ENCODE data around the gene IVD.

The IVD gene

DNA sequence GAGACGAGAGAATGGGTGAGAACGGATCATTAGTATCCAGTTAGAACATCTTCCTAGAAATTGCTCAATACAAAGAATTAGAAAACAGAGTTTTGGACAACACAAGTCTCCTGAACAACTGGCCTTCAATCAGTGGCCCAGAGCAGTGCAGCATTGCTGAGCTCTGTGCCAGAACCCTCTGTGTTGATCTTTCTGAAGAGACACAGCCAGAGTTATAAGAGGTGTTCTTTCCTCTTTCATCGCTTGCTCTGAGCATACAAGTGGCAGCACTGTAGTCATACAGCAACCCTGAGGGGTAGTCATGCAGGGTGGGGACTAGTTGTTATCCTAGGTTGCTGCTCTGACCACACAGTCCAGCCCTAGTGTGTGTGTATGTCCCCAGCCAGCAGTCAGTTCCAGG lies 19.1 kb upstream of the IVD start:
- H3K4me3 ChIP-seq (replicated peaks; ENCODE audit: low read depth, low read length) = no peak overlapping the region
- TF ChIP-seq, protein P1, sequence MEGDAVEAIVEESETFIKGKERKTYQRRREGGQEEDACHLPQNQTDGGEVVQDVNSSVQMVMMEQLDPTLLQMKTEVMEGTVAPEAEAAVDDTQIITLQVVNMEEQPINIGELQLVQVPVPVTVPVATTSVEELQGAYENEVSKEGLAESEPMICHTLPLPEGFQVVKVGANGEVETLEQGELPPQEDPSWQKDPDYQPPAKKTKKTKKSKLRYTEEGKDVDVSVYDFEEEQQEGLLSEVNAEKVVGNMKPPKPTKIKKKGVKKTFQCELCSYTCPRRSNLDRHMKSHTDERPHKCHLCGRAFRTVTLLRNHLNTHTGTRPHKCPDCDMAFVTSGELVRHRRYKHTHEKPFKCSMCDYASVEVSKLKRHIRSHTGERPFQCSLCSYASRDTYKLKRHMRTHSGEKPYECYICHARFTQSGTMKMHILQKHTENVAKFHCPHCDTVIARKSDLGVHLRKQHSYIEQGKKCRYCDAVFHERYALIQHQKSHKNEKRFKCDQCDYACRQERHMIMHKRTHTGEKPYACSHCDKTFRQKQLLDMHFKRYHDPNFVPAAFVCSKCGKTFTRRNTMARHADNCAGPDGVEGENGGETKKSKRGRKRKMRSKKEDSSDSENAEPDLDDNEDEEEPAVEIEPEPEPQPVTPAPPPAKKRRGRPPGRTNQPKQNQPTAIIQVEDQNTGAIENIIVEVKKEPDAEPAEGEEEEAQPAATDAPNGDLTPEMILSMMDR (IDR thresholded peaks at IDR 0.05; ENCODE audit: low read length, missing control alignments) = no peak
- no peak for DNase-seq (ENCODE audit: low read depth)

DNA sequence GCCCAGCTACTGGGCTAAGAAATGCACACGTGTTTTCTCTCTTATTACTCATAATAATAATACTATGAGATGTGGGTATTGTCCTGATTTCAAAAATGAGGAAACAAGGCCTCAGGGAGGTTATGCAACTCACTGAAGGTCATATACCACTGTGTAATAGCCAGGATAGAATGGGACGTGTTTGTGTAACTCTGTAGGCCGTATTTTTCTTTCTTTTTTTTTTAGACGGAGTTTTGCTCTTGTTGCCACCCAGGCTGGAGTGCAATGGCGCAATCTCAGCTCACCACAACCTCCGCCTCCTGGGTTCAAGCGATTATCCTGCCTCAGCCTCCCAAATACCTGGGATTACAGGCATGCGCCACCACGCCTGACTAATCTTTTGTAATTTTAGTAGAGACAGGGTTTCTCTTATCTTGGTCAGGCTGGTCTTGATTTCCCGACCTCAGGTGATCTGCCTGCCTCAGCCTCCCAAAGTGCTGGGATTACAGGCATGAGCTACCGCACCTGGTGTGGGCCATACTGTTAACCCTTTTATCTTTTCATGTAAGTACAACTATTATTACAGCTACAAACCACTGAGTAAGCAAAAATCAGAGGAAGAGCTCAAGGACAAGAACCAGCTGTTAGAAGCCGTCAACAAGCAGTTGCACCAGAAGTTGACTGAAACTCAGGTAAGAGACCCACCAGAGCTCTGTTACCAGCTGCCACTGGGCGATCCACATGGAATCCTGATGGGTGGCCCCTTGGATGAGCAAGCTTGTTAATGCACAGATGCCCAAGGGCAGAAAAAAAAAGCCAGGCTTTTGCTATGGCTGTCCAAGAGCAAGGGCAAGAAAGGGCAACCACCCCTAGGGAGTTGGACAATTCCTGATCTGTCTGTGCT lies 16.4 kb upstream of the IVD start:
- peak; percentile 72 for DNase-seq (ENCODE audit: low read depth)
- TF ChIP-seq, protein P1 (IDR thresholded peaks at IDR 0.05; ENCODE audit: low read length, missing control alignments) = no peak
- no peak overlapping the region for H3K4me3 ChIP-seq (replicated peaks; ENCODE audit: low read depth, low read length)

DNA sequence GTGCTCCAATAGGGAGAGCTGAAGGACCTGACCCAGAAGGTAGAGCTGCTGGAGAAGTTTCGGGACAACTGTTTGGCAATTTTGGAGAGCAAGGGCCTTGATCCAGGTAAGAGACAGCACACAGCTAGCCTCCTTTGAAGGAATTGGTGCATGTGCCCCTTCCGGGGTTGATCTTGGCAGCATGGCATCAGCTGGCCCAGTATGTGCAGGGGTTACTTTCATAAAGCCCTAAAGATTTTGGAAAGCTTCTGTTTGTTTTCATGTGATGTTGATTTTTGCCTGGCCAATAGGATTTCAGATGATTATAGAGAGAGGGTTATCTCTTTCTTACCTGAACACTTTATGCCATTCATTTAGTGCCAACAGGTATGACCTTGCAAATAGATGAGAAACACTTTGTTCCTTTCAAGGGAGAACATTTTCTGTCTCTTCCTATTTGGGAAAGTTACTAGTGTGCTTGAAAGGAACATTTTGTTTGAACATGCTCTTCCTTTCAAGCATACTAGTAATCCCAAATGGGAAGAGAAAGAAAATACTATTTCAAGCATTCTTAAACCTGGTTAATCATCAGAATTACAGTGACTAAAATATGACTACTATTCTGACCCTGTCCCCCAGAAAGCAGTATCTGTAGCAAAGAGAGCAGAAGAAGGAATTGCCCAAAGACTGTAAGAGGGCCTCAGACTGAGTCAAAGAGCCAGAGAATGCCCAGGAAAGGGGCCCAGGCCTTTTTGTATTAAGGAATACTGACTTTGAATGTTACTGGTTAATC lies 15.6 kb upstream of the IVD start:
- no peak overlapping the region for H3K4me3 ChIP-seq (replicated peaks; ENCODE audit: low read depth, low read length)
- no peak for DNase-seq (ENCODE audit: low read depth)
- TF ChIP-seq, protein P1 (IDR thresholded peaks at IDR 0.05; ENCODE audit: low read length, missing control alignments) = no peak

DNA sequence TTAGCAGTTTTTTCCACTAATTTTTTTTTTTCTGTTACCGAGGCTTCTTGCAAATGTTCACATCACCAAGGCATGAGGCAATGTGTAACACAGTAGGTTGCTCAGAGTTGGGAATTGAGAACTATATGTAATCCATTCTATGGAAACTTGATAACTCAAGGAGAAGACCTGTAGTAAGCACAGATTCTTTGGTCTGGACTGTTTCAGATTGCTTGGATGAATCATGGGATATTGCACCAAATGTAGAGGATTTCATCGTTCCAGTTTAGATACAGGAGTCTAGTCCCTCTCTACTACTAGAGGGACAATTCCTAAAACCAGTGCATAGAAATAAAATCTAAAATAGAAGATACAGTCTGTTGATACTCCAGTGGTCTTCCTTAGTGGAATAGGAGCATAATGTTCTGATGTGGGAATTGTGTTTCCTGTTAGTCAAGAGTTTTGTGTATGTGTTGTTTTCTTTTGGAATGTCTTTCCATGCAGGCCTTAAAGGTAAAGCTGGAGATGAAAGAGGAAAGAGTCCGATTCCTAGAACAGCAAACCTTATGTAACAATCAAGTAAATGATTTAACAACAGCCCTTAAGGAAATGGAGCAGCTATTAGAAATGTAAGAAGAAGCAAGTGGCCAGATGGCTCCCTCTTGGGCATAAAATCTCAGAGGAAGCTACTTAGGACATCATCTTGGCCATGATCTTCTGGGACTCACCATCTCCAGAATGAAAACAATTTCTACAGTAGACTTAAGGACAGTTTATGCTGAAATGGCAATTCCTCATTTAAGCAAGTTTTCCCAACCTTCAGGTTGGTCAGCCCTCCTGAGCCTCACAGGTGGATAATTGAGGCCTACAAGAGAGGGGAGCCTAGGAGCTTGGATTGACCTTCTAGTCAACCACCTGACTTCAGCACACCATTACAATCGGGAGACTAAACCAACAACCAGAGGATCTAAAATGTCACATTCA lies 12.3 kb upstream of the IVD start:
- TF ChIP-seq, protein P1 (IDR thresholded peaks at IDR 0.05; ENCODE audit: low read length, missing control alignments) = no peak
- H3K4me3 ChIP-seq (replicated peaks; ENCODE audit: low read depth, low read length) = no peak overlapping the region
- DNase-seq (ENCODE audit: low read depth) = peak; percentile 17

DNA sequence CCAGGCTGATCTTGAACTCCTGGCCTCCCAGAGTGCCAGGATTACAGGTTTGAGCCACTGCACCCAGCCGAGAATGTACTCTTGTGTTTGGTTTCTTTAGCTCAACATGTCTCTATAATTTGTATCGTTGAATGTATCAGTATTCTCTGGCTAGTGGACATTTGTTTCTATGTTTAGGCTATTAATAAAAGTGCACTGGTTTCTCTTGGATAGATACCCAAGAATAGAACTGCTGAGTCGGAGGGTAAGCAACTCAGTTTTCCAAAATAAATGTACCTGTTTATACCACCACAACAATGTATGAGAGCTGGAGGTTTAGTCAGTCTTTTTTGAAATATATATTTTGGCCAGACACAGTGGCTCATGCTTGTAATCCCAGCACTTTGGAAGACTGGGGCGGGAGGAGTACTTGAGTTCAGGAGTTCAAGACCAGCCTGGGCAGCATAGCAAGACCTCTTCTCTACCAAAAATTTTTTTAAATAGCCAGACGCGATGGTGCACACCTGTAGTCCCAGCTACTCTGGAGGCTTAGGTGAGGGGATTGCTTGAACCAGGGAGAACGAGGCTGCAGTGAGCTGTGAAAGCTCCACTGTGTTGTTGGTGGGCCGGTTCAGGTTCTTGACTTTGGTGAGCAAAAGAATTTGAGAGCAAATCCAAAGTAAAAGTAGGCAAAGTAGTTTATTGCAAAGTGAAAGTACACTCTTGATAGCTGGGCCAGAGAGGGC lies 7.7 kb upstream of the IVD start:
- no peak overlapping the region for H3K4me3 ChIP-seq (replicated peaks; ENCODE audit: low read depth, low read length)
- DNase-seq (ENCODE audit: low read depth) = no peak
- TF ChIP-seq, protein P1 (IDR thresholded peaks at IDR 0.05; ENCODE audit: low read length, missing control alignments) = no peak

DNA sequence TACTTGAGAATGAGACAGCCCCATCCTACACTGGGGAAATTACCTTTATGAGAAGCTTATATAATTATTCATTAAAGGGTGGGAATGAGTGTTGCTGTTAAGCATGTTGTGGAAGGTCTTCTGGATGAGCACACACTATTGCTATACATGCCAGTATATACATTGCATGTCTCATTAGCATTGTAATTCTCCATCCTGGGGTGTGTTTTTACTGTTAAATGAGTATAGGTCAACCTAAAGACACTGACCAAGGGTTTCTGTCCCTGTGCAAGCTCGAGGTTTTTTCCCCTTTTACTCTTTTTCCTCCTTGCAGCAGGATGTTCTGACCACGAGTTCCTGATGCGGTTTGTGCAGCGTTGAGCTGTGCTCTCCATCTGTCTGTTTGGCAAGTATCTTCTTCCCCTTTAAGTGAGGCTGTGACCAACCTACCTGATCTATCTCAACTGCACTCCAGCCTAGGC lies 7.2 kb upstream of the IVD start:
- no peak overlapping the region for H3K4me3 ChIP-seq (replicated peaks; ENCODE audit: low read depth, low read length)
- DNase-seq (ENCODE audit: low read depth) = no peak
- TF ChIP-seq, protein P1 (IDR thresholded peaks at IDR 0.05; ENCODE audit: low read length, missing control alignments) = no peak
